NB4 (cell line): ENCODE results near the gene ANKDD1A.

ENCODE experiments used
- POLR2A ChIP-seq: IDR thresholded peaks from 2 replicates; pipeline ENCODE4 v1.6.1; 2011; ENCODE audit warnings: mild to moderate bottlenecking; ENCODE audit not compliant: insufficient read length; ENCODE audit errors: extremely low read depth
- TF ChIP-seq, protein P1 (sequence below): IDR thresholded peaks from one replicate; pipeline ENCODE4 v1.5.1; 2012; ENCODE audit warnings: low read depth, low read length
- TF ChIP-seq, protein P2 (sequence below): IDR thresholded peaks from 2 replicates; pipeline ENCODE4 v1.6.1; 2011; ENCODE audit warnings: low read depth, low read length

DNA sequence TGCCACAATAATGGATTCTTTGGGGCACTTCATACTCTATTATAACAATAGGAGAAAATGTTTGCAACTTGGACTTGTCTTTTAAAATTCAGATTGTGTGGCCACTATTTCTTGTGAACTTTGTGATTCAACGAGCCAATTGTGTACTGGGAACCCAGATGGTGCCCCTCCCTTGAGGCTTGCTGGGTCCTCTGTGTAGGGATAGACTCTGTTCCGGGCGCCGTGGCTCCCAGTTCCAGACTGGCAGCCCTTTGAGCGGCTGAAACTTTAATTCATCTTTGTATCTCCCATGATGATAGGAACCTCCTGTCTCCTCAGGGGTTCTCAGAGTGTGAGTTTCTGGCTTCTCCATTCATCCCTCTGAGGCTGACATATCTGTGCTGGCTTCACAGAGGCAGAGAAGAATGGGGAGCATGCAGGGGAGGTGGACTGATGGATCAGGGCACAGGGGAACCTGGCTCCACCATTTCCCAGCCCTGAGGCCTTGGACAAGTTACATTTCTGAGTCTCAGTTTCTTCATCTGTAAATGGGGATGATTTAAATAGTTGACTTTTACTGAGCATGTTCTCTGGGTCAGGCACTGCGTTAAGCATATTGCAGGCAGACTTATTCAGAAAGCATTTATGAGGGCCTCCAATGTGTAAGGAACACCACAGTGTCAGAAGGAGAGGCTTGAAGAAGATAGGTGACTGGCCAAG, 15.2 kb upstream of the ANKDD1A start:
- TF ChIP-seq, protein P1, sequence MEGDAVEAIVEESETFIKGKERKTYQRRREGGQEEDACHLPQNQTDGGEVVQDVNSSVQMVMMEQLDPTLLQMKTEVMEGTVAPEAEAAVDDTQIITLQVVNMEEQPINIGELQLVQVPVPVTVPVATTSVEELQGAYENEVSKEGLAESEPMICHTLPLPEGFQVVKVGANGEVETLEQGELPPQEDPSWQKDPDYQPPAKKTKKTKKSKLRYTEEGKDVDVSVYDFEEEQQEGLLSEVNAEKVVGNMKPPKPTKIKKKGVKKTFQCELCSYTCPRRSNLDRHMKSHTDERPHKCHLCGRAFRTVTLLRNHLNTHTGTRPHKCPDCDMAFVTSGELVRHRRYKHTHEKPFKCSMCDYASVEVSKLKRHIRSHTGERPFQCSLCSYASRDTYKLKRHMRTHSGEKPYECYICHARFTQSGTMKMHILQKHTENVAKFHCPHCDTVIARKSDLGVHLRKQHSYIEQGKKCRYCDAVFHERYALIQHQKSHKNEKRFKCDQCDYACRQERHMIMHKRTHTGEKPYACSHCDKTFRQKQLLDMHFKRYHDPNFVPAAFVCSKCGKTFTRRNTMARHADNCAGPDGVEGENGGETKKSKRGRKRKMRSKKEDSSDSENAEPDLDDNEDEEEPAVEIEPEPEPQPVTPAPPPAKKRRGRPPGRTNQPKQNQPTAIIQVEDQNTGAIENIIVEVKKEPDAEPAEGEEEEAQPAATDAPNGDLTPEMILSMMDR, result no peak
- TF ChIP-seq POLR2A, result no peak
- TF ChIP-seq, protein P2, sequence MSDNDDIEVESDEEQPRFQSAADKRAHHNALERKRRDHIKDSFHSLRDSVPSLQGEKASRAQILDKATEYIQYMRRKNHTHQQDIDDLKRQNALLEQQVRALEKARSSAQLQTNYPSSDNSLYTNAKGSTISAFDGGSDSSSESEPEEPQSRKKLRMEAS, result no peak
